DND-41 (cell line): ENCODE measurements around the gene AFAP1L1.

Source experiments
- EZH2 ChIP-seq: IDR thresholded peaks from 3 replicates; pipeline ENCODE4 v1.6.1; 2012; ENCODE audit warnings: borderline replicate concordance, low read depth, mild to moderate bottlenecking, moderate library complexity, low read length, inconsistent platforms; ENCODE audit not compliant: severe bottlenecking
- TF ChIP-seq, protein P1 (sequence below): IDR thresholded peaks from 2 replicates; pipeline ENCODE4 v1.5.1; 2012; ENCODE audit warnings: borderline replicate concordance, low read length, moderate library complexity, mild to moderate bottlenecking; ENCODE audit not compliant: poor library complexity, severe bottlenecking; ENCODE audit errors: extremely low read depth

- TF ChIP-seq, protein P1, sequence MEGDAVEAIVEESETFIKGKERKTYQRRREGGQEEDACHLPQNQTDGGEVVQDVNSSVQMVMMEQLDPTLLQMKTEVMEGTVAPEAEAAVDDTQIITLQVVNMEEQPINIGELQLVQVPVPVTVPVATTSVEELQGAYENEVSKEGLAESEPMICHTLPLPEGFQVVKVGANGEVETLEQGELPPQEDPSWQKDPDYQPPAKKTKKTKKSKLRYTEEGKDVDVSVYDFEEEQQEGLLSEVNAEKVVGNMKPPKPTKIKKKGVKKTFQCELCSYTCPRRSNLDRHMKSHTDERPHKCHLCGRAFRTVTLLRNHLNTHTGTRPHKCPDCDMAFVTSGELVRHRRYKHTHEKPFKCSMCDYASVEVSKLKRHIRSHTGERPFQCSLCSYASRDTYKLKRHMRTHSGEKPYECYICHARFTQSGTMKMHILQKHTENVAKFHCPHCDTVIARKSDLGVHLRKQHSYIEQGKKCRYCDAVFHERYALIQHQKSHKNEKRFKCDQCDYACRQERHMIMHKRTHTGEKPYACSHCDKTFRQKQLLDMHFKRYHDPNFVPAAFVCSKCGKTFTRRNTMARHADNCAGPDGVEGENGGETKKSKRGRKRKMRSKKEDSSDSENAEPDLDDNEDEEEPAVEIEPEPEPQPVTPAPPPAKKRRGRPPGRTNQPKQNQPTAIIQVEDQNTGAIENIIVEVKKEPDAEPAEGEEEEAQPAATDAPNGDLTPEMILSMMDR = no peak
- TF ChIP-seq EZH2 = no peak
Measured at GRCh38 chr5:149304195-149305078, 32.8 kb downstream of the AFAP1L1 start.
